VCaP (cell line): Measurements from ENCODE around the gene TPO.

Experiments
- H3K27ac ChIP-seq: fragments of 450-650 bp; 2 replicates; pipeline ENCODE4 v1.5.1; 2017
- TF ChIP-seq, protein P1 (sequence below): fragments of 450-650 bp; conservative IDR thresholded peaks from 2 replicates; pipeline ENCODE4 v1.5.1; 2017; ENCODE audit warnings: mild to moderate bottlenecking, moderate library complexity

TPO gene

DNA sequence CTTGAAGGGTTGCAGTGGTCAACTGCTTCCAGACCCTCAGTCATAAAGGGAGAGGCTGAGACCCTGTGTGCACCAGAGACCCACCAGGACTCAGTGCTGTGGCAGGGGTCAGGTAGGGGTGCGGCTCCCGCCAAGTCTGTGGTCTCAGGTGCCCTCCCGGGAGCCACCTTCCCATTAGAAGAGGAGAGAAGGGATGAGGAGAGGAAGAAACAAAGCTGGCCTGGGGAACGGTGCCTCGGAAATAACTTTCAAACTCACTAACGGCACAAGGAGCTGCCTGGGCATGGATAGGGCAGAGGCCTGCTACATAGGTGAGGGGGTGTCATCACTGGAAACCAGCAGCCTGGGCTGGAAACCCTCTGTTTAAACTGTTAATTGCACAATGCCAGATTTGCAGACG, 84.9 kb downstream of the TPO start:
- H3K27ac ChIP-seq: no peak overlapping the region
- TF ChIP-seq, protein P1, sequence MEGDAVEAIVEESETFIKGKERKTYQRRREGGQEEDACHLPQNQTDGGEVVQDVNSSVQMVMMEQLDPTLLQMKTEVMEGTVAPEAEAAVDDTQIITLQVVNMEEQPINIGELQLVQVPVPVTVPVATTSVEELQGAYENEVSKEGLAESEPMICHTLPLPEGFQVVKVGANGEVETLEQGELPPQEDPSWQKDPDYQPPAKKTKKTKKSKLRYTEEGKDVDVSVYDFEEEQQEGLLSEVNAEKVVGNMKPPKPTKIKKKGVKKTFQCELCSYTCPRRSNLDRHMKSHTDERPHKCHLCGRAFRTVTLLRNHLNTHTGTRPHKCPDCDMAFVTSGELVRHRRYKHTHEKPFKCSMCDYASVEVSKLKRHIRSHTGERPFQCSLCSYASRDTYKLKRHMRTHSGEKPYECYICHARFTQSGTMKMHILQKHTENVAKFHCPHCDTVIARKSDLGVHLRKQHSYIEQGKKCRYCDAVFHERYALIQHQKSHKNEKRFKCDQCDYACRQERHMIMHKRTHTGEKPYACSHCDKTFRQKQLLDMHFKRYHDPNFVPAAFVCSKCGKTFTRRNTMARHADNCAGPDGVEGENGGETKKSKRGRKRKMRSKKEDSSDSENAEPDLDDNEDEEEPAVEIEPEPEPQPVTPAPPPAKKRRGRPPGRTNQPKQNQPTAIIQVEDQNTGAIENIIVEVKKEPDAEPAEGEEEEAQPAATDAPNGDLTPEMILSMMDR: no peak

DNA sequence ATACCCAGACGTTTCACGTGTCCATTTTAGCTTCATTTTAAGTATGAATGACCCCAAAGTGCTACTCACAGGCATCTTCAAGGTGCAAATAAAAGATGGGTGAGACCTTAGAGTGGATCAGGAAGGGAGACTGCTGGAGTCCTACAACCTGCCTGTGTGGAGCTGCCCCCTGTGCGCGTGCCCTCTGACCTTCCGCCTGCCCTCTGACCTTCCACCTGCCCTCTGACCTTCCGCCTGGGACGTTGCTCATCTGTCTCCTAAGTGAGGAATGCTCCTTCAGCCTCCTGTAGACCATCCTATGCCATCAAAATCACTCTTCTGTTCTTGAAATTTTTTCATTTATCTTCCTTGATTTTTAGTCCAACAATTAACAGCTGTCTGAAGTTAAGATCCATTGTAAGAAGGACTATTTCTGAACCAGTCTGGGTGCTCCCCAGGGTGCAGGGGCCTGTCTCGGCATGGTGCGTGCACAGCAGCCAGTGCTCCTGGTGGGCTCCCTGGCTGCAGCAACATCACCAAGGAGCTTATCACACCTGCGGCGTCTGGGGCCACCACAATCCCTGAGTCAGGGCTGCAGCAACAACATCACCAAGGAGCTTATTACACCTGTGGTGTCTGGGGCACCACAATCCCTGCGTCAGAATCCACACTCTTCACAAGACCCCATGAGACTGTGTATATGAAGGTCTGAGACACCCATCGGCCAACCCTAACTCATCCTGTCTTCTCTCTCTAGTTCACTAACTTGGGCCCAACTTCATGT, 86.0 kb downstream of the TPO start:
- H3K27ac ChIP-seq: no peak overlapping the region
- TF ChIP-seq, protein P1: no peak

DNA sequence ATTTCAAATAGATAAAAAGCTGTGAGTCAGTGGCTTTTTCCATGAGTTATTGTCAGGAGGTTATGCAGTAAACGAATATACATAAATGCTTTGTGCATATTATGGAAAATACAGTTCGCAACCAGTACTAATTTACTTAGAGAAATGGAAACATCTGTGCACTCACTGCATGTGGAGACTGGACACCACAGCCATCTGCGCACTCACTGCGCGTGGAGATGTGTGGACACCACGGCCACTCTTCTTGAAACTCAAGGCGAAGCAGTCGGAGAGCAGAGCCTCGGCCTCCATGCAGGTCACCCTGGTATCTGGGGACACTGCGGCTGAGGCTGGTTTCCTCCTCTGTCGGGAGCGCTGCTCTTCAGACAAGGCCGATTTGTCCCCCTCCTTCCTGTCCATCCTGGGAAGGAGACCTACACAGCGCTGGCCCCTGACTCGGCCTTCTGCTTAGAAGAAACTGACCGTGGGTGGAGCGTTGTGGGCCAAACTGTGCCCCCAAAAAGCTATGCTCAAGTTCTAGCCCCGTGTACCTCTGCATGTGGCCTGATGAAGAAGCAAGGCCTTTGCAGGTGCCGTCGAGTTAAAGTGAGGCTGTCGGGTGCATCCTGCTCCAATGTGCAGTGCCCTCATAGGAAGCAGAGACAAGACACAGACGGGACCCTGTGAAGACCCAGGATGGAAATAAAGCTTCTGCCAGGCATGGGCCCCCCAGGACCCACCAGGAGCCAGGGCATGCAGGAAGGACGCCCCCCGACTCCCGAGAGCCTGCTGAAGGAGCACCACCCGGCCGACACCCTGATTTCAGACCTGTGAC, 88.0 kb downstream of the TPO start:
- H3K27ac ChIP-seq: no peak overlapping the region
- TF ChIP-seq, protein P1: no peak

DNA sequence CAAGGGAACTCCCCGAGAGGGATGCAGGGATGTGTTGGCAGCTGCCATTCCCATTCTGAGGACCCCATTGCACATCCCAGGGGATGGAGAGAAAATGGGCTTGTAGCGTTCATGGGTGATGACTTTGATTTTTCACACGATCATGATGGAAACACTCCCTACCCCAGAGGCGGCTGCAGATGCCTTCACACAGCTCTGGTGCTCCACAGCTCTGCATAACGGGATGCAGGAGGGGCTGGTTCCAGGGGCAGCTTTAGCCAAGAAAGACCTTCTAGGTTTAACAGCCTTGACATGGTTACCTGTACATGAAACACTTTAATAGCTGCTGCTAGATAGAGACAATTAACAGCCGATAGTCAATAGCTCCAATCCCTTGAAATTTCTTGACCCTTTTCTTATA, 88.7 kb downstream of the TPO start:
- TF ChIP-seq, protein P1: no peak
- no peak overlapping the region for H3K27ac ChIP-seq

DNA sequence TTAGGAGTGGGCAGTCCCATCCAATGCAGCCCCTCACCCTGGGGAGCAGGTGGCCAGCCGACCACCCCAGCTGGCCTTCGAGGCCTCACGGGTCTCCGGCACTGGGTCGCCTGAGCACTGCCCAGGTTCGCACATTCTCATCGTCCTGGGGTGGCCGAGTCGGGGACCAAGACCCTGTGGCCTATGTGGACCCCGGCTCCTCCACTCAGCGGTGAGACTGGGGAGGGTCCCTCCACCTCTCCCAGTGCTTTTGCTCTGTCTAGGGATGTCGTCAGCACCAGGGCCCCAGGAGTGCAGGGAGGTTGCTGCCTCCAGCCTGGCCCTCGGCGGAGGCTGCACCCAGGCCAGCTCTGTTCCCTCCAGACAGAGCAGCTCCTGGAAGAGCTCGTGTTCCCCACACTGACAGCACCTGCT, 89.6 kb downstream of the TPO start:
- H3K27ac ChIP-seq: no peak overlapping the region
- TF ChIP-seq, protein P1: no peak

DNA sequence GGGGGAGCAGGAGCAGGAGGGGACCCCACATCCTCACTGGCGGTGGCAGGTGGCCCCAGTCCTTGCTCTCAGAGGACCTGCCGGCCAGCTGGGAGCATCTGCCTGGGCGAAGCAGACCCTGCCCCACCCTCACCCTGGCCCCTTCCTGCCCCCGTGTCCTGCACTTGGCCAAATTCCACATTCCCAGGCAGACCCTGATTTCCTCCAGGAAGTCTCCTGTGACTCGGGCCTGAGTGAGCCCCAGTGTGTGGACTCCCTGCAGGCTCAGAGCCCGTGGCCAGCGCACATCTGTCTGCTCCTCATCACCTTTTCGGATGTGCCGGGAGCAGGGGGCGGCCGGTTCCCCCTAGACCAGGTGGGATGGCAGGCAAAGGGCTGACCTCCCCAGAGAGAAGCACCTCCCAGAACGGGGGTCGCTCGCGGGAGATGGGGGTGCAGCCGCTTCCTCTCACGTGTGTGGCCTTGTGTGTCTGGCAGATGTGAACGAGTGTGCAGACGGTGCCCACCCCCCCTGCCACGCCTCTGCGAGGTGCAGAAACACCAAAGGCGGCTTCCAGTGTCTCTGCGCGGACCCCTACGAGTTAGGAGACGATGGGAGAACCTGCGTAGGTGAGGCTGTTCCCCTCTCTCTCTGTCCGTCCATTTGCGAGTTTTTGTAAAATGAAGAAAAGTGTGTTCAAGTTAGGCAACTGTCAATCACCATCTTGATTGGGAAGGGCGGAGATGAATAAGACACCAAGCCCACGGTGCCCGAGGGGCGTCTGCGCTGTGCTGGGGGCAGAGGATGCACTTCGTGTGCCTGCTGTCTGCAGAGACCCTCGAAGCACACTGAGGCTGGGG, 90.4 kb downstream of the TPO start:
- TF ChIP-seq, protein P1: no peak
- no peak overlapping the region for H3K27ac ChIP-seq

DNA sequence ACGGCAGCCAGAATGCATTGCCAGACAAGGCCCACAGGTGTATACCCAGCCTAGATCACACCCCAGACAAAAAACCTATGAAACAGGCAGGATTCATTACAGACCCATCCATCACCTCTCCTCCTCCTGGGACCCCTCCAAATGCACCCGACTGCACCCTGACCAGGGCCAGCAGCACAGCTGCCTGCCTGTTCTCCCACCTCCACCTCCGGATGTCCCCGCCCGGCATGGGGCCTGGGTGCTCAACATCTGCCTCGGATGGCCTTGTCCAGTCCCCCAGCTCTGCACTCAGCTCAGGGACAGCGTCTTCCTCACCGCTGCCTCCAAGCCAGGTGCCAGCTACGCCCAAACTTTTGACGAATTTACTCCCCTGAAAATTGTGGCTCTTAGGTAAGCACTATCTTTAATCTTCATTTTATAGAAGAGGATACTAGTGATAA, 91.1 kb downstream of the TPO start:
- H3K27ac ChIP-seq: no peak overlapping the region
- TF ChIP-seq, protein P1: no peak
